Measurements from ENCODE around the gene NRXN2.

DNA sequence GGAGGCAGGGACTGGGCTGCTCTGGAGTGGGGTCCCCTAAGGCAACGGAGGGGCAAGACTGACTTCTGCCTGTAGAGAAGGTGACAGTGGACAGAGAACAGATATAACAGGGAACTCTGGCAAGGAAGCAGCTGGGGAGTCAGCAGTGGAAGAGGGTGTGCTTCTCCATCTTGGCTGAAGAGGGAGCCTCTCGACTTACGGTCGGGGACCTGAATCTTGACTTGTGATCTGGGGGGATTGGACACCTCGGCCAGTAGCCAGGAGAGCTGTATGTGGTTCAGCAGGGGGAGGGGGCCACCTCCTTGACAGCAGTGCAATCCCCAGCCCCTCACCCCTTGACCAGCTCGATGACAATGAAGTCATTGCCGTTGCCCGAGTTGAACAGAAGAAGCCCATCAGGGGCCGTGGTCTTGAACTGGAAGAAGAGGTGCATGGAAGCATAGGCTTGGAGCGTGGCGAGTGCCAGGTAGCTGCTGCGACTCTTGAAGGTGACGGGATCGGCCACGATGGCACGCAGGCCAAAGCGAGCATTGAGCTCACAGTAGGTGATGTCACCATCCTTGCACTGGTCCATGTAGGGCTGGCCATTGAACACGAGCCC is 72.0 kb downstream of the NRXN2 start:
- TF ChIP-seq, protein P1, sequence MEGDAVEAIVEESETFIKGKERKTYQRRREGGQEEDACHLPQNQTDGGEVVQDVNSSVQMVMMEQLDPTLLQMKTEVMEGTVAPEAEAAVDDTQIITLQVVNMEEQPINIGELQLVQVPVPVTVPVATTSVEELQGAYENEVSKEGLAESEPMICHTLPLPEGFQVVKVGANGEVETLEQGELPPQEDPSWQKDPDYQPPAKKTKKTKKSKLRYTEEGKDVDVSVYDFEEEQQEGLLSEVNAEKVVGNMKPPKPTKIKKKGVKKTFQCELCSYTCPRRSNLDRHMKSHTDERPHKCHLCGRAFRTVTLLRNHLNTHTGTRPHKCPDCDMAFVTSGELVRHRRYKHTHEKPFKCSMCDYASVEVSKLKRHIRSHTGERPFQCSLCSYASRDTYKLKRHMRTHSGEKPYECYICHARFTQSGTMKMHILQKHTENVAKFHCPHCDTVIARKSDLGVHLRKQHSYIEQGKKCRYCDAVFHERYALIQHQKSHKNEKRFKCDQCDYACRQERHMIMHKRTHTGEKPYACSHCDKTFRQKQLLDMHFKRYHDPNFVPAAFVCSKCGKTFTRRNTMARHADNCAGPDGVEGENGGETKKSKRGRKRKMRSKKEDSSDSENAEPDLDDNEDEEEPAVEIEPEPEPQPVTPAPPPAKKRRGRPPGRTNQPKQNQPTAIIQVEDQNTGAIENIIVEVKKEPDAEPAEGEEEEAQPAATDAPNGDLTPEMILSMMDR (IDR thresholded peaks at IDR 0.05; ENCODE audit: insufficient read depth, low read depth, low read length): peak; percentile 35
- TF ChIP-seq EZH2 (IDR thresholded peaks at IDR 0.05; ENCODE audit: insufficient read depth, low read length): no peak

All from astrocyte (in vitro differentiated cells and primary cell).